ENCODE measurements around the gene DARS1.
A peak's percentile ranks its signal among the peaks of the same experiment; 100 is the strongest.

Gene DARS1

DNA sequence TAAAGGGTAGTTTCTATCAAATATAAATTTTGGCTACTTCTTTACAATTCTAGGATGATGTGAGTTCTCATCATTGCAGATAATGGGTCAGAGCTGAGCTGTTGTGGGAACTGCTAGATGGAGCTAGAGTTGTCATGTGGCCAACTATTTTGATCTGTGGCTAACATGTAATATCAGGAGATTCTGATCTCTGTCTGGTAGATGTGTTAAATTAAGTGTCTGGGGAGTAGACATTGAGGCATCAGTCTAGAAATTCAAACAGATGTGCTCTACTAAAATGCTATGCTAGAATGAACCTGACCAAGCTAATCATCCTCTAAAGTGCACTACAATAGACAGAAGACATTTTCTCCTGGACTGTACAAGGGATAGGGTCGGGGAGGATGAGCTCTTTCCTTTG, 30.3 kb upstream of the DARS1 start:
- DNase-seq (ENCODE audit: low read depth): no peak

DNA sequence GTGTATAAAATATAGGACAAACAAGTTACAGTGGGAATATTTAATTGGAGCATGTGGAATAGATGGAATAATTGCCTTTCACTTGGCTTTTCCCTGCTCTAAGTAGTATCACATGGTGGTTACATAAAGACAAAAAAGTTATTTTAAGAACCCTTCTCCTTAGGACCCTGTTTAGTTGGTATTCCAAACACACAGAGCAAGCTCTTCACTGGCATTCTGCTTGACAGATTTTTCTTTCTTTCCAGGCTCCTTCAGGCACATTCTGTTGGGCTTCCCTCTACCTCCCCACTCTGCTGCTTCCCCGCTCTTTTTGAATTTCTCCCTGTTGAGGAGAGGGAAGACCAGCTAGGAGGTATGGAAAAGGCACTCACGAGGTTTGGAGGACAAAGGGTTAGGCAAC, 29.0 kb upstream of the DARS1 start:
- no peak for DNase-seq (ENCODE audit: low read depth)

DNA sequence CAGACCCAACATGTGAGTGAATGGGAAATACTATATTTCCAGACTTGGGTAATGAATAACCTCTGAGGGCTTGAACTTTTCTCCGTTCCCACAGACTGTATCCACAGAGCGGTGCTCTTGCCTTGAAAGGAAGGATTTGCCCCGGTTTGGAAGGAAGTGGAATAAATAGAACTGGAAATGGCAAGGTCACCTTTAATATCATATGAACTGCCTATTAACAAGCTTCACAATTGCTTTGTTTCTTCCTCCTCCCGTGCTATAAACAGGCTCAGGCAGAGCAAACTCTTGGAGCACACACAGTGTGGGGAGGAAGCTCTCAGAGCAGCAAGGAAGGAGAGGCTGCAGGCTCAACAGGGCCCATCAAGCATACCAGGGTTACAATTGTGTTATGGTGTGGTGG, 28.5 kb upstream of the DARS1 start:
- DNase-seq (ENCODE audit: low read depth): no peak

DNA sequence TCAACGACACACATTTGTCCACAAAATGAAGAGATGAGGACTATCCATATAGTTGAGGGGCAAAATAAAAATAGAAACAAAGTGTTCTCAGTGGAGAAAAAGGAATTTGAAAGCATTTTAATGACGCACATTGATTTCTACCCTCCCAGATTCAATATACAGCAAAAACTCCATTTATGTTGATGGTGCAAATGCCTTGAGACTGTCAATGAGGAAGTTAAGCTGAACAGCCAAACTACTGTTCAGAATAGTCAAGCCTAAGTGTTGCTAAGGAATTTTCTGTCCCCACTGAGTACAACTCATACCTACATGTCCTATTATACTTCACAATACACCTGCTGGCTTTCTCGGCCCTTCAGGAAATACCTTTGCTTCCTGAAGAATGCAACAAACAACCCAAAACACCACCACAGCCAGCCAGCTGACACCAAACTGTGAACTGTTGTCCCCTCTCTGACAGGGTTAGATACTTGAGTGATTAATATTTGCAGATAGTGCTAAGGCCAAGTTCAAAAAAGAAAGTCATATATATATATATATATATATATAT, 27.8 kb upstream of the DARS1 start:
- no peak for DNase-seq (ENCODE audit: low read depth)

DNA sequence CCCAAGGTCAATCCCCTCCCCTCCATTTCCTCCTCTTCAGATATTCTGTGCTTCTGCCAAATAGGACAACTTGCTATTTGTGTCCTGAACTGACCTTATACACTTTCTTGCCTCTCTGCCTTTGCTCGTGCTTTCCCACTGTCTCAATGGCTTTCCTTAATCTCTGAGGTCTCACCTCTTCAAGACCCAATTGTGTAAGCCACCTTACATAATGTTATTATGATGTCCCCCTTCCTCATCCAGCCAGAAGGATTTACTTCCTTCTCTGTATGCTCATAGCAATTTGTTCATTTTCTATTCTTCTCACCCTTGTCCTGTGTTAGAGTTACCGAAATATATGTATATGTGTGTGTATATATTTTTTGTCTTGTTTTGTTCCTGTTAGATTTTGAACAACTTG, 26.9 kb upstream of the DARS1 start:
- no peak for DNase-seq (ENCODE audit: low read depth)

DNA sequence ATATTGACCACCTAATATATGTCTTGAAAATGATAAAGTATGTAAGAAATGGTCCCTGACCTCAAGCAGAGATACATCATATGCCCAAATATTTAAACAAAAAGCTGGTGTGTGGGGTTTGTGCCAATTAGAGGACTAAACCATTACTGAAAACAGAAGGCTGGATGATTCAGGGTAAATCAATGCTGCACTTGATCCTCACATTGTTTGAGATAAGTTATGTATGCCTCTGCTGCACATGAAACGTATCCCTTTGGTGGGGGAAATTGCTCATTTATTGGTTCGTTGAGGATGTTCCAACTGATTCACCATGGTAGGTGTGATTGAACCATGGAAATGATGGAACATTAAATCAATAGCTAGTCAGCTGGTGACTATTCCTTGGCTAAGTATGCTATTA, 24.7 kb upstream of the DARS1 start:
- DNase-seq (ENCODE audit: low read depth): no peak

DNA sequence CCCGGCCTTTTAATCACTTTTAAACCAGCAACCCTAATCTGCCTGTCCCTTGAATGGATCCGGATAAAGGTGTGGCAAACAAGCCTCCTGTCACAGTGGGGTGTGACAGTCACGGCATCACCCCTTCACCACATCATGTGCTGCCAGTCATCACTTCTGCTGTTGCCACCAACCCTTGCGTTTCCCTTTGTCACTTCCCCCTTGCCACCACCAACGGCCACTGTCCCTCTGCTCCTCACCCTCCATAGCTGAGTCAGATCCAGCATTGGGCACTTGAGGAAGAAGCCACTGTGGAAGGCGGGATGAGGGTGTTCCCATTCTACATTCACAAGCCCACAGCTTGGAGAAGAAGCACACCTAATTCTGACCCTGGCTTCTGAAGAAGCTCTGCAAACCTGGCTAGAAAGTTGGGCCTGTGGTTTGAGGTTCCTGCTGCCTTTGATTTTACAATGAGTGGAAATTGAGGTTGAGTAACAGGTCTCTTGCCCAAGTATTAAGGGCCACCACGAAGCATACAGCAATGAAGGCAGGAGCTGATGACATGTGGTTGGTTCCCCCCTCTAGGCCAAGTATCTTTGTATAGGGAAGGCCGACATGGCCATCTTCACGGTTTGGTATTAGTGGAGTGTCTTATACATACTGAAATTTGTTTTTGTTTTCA, 22.9 kb upstream of the DARS1 start:
- peak; percentile 53 for DNase-seq (ENCODE audit: low read depth)

DNA sequence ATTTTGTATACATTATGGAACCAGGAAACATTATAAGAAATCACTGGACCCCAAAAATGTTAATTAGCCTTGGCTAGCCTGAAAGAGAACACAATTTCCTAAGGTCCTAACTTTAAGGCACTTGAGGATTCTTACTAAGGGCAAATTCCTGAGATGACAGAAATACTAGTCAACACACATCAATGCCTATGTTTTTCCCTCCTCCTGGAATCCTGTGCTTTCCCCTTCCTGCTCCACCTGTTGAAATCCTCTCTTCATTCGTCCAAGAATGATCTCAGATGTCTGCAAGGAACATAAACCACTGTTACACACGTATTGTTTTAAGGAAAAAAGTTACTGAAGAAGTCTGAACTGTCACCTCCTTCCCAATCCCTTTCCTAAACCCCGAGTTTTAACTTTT, 21.2 kb upstream of the DARS1 start:
- no peak for DNase-seq (ENCODE audit: low read depth)

DNA sequence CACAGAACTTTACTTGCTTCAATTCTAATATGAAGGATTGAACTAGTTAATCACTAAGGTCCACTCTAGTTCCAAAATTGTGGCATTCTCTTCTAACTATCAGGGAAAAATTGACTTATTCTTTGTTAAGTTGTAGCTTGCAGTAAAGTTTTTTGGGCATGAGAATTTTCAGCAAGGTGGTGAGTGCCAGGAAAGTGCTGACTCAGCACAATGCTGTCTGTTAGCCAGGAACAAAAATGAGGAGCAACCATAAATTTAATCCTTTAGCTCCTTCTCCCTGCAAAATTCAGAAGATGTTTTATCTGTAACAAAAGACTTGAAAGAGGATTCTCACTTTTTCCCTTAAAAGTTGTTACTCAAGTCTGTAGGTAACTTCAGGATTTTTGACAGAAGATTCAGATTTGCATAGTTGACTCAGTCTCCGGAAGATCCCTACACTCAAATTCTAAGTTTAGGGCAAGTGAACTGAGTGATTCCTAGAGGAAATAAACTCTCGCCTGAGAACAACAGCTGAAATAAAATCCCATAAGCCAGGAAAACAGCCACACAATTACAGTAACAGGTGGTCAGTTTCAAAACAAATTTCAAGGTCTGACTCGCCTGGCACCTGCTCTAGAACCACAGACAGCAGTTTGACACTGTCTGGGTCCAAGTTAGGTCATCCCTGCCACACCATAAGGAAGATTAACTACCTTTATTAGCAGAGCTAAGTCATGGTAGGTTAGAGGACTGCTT, 20.2 kb upstream of the DARS1 start:
- no peak for DNase-seq (ENCODE audit: low read depth)

DNA sequence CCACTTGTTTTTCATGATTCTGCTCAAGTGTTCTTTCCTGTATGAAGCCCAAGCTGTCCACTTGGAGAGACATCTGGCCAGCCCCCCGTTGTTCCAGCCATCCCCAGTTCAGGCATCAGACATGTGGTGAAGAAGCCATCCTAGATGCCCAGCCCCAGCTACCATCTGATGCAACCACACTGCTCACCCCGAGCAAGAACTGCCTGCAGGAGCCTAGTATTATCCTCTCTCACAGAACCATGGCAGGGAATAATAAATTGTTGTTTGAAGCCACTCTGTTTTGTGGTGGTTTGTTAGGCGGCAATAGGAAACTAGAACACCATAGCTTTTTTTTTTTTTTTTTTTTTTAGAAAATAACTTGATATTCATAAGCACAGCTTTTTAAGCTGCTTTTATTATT, 19.5 kb upstream of the DARS1 start:
- no peak for DNase-seq (ENCODE audit: low read depth)

DNA sequence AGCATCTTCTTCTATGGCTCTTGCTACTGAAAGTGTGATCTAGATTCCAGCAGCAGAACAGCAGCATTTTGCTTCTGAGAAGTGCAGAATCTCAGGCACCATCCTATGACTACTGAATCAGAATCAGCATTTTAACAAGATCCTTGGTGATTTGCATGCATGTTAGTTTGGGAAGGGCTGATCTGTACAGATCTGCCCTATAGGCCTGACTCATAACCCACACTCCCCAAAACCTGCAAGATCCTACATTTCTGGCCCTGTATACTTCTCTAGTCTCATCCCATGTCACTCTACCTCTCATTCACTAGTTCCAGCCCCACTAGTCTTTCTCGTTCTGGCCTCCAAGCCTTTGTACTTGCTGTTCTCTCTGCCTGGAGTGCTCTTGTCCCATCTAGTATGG, 15.7 kb upstream of the DARS1 start:
- DNase-seq (ENCODE audit: low read depth): no peak

DNA sequence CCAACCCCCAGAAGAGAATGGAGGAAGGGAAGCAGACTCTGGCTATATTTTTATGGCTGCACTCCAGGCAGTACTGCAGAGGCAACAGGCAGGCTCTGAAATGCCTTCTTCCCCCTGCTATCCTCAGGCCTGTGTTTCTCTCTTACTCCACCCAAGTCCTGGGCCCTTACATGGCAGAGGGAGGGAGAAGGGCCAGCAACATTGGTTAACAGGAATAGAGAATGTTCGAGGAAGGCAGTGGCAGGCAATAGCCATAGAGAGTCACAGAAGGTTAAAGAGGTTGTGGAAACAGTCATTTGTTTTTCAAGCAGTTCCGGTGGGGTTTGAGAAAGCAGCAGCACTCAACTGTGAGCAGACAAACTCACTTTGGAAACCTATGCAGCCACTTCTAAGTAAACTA, 15.1 kb upstream of the DARS1 start:
- no peak for DNase-seq (ENCODE audit: low read depth)

DNA sequence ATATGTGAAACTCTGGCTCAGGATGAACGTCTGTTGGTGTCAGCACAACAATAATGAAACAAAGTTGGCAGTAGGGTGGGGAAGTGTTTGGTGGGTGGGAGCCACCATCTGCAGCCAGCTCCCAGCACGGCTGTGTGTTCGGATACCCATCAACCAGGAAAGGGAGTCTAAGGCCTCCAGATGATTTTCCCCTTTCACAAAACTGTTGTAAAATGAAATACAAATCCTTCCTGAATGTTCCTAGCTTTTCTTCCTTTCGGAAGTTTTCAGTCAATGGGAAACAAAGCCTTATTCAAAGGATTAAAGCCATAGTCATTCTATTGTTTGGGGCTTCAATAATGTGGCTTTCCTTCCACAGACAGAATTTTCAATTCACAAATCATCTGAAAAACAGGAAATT, 14.5 kb upstream of the DARS1 start:
- DNase-seq (ENCODE audit: low read depth): no peak

DNA sequence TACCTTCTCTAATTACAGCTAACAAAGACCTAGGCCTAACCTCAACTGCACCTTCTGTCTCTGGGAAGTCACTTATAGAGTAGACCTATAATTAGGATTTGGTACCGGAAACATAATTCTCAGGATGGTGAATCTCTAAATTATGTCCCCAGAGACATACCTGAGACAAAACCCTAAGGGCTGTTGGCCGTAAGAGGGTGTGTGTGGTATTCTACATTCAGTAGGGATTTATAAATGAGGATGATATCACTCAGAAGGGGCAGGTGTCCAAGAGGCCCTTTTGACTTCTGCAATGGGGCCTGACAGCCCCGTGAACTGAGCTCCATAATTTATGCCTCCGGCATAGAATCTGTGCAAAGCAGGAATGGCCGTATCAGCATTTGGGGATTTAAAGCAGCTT, 13.5 kb upstream of the DARS1 start:
- DNase-seq (ENCODE audit: low read depth): no peak

DNA sequence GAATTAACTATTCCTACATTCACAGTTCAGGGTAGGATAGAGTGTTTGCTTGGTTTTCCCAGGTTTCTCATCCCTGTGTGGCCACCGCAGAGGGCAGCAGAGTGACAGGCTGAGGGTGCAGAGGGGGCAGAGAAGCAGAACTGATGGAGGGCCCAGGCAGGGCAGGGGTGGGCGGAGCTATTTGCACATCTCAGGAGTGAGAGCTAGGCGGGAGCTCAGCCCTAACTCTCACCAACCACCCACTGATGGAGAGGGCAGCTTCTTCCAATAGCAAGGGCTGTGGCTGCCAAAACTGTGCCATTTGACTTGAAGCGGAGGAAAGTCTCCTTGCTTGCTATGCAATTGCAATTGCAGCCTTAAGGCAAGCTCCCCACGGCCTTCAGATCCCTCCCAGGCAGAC, 12.0 kb upstream of the DARS1 start:
- DNase-seq (ENCODE audit: low read depth): no peak

DNA sequence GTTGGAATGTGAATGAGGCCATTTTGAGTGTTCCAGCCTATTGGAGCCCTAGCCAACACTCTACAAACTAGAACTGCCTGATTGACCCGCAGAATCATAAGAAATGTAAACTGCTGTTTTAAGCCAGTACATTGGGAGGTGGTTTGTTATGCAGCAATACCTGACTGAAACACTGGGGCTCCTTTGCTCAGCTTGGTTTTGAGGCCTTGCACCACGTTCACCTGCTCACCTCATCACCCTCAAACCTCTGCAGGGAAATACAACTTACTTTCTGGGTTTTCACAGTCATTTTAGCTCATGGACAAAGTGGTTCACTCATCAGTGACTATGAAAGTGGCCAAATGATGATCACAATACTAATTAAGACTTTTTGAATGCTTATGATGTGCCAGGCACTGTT, 10.9 kb upstream of the DARS1 start:
- DNase-seq (ENCODE audit: low read depth): no peak

DNA sequence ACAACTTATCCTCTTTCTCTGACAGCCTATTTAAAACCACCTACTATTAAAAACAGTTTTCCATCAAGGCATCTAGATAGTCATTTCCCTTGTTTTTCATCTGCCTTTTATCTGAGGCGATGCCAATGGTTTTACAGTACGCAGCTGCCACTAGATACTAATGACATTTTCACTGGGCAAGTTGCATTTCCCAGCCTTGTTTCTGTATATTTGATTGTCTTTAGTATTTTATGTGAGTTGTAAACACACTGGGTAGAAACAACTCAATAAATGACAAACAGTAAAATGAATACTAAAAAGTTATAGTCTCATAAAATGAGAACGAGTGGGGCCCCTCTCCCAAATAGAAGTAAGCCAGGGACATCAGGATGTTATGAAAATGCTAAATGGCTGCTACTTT, 8.9 kb upstream of the DARS1 start:
- DNase-seq (ENCODE audit: low read depth): no peak

DNA sequence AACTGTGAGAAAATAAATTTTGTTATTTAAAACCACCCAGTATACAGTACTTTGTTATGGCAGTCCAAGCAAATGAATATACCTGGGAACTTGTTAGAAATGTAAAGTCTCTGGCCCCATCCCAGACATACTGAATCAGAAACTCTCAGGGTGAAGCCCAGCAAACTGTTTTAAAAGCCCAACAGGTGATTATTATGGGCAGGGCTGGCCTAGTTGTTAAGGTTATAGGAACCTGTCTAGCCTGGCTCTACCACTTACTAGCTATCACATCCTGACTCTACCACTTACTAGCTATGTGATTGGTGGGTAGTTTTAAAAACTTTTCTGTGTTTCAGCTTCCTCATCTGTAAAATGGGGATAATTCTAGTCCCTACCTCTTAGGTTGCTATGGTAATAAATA, 8.0 kb upstream of the DARS1 start:
- no peak for DNase-seq (ENCODE audit: low read depth)

DNA sequence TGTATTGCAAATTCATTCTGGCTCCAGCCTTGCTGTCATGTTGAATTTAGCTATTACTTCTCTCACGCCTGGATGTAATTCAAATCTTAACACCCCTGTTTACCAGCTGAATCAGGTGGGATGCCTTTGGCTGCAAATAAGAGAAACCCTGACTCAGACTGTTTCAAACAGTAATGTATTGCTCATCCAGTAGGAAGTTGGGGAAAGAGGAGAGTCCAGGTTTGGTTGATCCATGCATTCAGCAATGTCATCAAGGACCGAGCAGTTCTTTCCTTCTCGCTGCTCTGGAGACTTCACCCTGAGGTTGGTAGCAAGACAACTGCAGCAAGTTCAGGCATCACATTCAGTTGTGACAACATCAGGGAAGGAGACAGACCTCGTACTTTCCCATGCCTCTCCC, 6.4 kb upstream of the DARS1 start:
- no peak for DNase-seq (ENCODE audit: low read depth)

DNA sequence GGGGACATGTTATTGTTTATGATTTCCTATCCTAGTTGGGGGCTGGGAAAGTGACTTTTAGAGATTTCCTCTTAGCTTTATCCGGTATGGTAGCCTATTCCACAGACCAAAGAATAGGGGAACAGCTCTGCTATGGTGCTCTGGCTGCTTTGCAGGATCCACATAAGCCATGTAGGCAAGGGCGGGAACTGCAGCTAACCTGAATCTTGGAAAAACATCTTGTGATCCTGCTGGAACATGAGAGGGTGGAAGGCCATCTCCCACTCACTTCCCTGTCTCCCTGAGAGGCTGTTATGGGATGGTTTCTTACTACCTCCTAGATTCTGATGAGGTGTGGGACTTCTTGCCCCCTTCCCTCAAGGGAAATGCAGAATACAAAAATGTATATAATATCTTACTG, 2.0 kb upstream of the DARS1 start:
- DNase-seq (ENCODE audit: low read depth): no peak

DNA sequence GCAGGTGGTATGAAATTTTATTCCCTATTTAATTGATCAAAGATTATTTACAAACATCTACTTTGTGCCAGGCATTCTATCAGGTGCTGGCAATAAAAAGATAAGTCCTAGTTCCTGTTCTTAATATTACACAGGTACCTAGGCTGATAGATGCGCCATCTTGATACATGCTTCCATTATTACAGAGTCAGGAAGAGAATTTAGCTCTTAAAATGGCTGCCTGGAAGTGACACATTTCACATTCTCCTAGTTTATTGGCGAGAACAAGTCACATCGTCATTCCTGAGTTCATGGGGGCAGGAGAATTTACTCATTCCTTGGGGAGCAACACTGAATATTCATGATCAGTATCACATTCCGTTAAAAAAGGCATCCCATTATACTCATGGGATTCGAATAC, 1.1 kb upstream of the DARS1 start:
- no peak for DNase-seq (ENCODE audit: low read depth)

DNA sequence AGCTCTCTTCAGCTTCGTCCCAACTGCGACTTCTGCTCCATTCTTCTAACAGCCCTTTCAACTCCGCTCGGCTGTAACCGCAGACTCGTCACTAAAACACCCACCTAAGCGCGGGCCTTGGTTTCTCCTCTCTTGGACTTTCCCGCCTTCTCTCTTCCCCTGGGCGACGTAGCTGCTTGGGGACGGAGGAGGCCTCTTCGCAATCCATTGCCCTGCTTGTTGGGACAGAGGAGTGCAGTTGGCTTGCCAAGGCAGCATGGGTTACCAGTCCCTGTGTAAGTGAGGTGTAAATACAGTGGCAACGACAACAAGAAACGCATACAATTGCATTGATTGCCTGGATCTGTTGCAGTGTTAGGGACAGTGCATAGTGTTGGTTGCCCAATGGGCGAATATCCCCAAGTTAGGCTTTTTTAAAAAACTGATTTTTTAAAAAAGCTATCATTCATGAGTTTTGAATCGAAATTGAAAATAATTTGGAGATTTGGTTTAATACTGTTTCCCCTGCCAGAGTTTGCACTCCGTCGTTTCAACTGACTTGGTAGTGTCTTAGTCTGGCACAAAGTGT, 484 bp upstream of the DARS1 start:
- no peak for DNase-seq (ENCODE audit: low read depth)

DNA sequence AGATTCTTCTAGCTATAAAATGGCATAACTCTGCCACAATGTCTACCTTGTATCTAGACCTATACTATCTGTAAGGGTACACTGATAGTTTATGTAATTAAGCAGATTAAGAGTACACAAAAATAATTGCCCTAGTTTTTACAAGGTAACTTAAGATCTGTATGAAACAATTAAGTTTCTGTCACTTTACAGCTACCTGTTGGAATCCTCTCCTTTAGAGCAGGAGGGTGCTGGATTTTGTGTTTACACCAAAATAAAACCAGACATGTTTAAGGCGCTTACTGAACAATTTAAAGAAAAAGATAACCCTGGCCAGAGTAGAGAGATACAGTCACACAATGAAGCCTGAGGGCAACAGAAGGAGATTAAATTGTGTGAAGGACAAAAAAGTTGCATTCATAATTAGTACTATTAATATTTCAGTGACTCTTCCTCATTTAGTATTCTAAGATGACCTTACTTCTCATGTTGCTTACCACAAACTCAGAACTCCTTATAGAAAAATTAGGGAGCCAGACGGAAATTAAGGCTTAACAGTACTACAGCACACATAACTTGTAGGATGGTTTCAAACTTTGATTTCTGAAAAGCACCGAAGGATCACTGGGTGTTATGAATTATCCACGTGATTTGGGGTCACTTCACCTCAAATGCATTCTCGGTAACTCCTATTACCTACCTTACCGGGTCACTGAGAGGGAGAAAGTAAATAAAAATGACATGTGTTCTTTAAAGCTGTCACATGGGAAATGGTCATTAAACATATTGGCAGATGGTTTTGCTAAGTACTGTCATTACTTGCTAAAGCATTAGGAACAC, 1.0 kb downstream of the DARS1 start:
- DNase-seq (ENCODE audit: low read depth): no peak
